Stimulated activated effector memory CD8-positive, alpha-beta T cell treated with anti-CD3 and anti-CD28 coated beads, Interleukin-12 subunit alpha, Interleukin-12 subunit beta, amount 100 ng/mL, for 72 hours (primary cell): ENCODE results near the gene SMAD9.

Experiments
- ATAC-seq: fragments of 150-1000 bp; cut with Tn5 transposase; 2 replicates; pipeline ENCODE4 v1.10.0; 2021
- DNase-seq, 2 donors: peaks; one replicate each; pipeline ENCODE4 v3.0.0; 2021 to 2022; ENCODE audit warnings: low spot score in 2 of 2
- H3K27ac Mint-ChIP-seq: one replicate; pipeline ENCODE4 v1.8.0; 2022; ENCODE audit warnings: mild to moderate bottlenecking, mixed read lengths
- H3K36me3 Mint-ChIP-seq: one replicate; pipeline ENCODE4 v1.8.0; 2022; ENCODE audit warnings: mild to moderate bottlenecking, mixed read lengths
- H3K4me1 Mint-ChIP-seq: one replicate; pipeline ENCODE4 v1.8.0; 2022; ENCODE audit warnings: mixed read lengths
- H3K4me3 Mint-ChIP-seq: one replicate; pipeline ENCODE4 v1.8.0; 2022; ENCODE audit warnings: mild to moderate bottlenecking, mixed read lengths
- H3K9me3 Mint-ChIP-seq: one replicate; pipeline ENCODE4 v1.8.0; 2022; ENCODE audit warnings: mixed read lengths

Gene SMAD9

GRCh38 chr13:36917311-36917710 lies 2.7 kb downstream of the SMAD9 start:
- Mint-ChIP-seq H3K9me3 (no peaks in the 10 kb centered on the region), H3K36me3 (no peaks in the 10 kb centered on the region), H3K4me3 (no peak overlapping the region), H3K4me1 (no peaks in the 10 kb centered on the region), H3K27ac (no peak overlapping the region)
- ATAC-seq (no peak), DNase-seq (no peak)

GRCh38 chr13:36915896-36916640 lies 4.0 kb downstream of the SMAD9 start:
- no peak overlapping the region for H3K27ac Mint-ChIP-seq
- no peaks in the 10 kb centered on the region for H3K36me3 Mint-ChIP-seq
- DNase-seq = no peak
- H3K4me1 Mint-ChIP-seq = no peaks in the 10 kb centered on the region
- no peaks in the 10 kb centered on the region for H3K9me3 Mint-ChIP-seq
- no peak for ATAC-seq
- H3K4me3 Mint-ChIP-seq = no peak overlapping the region

GRCh38 chr13:36915106-36915505 lies 4.9 kb downstream of the SMAD9 start:
- H3K36me3 Mint-ChIP-seq = no peaks in the 10 kb centered on the region
- H3K4me1 Mint-ChIP-seq = no peaks in the 10 kb centered on the region
- H3K27ac Mint-ChIP-seq = no peak overlapping the region
- DNase-seq (no peak), ATAC-seq (no peak)
- no peaks in the 10 kb centered on the region for H3K9me3 Mint-ChIP-seq
- H3K4me3 Mint-ChIP-seq = no peak overlapping the region

- no peaks in the 10 kb centered on the region for H3K9me3 Mint-ChIP-seq
- no peak overlapping the region for H3K4me3 Mint-ChIP-seq
- no peaks in the 10 kb centered on the region for H3K36me3 Mint-ChIP-seq
- DNase-seq (no peak), ATAC-seq (no peak)
- no peak overlapping the region for H3K27ac Mint-ChIP-seq
- H3K4me1 Mint-ChIP-seq = no peaks in the 10 kb centered on the region
Measured at GRCh38 chr13:36914648-36915047, 5.4 kb downstream of the SMAD9 start.

- Mint-ChIP-seq H3K4me3 (no peak overlapping the region), H3K27ac (no peak overlapping the region), H3K9me3 (no peaks in the 10 kb centered on the region), H3K36me3 (no peaks in the 10 kb centered on the region), H3K4me1 (no peaks in the 10 kb centered on the region)
- ATAC-seq (no peak), DNase-seq (no peak)
Measured at GRCh38 chr13:36913463-36913862, 6.6 kb downstream of the SMAD9 start.

GRCh38 chr13:36912973-36913372 lies 7.1 kb downstream of the SMAD9 start:
- H3K9me3 Mint-ChIP-seq = no peaks in the 10 kb centered on the region
- no peak overlapping the region for H3K4me3 Mint-ChIP-seq
- H3K4me1 Mint-ChIP-seq = no peaks in the 10 kb centered on the region
- H3K27ac Mint-ChIP-seq = no peak overlapping the region
- ATAC-seq (no peak), DNase-seq (no peak)
- no peaks in the 10 kb centered on the region for H3K36me3 Mint-ChIP-seq

- Mint-ChIP-seq H3K9me3 (no peaks in the 10 kb centered on the region), H3K36me3 (no peaks in the 10 kb centered on the region), H3K4me3 (no peak overlapping the region), H3K27ac (no peak overlapping the region), H3K4me1 (no peaks in the 10 kb centered on the region)
- ATAC-seq (no peak), DNase-seq (no peak)
Measured at GRCh38 chr13:36912369-36912768, 7.7 kb downstream of the SMAD9 start.

- DNase-seq = no peak
- Mint-ChIP-seq H3K4me1 (no peaks in the 10 kb centered on the region), H3K9me3 (no peaks in the 10 kb centered on the region), H3K36me3 (no peaks in the 10 kb centered on the region), H3K27ac (no peak overlapping the region), H3K4me3 (no peak overlapping the region)
- ATAC-seq = no peak
Measured at GRCh38 chr13:36910545-36910944, 9.5 kb downstream of the SMAD9 start.

- ATAC-seq (no peak), DNase-seq (no peak)
- H3K9me3 Mint-ChIP-seq = no peaks in the 10 kb centered on the region
- no peaks in the 10 kb centered on the region for H3K36me3 Mint-ChIP-seq
- H3K4me1 Mint-ChIP-seq = no peaks in the 10 kb centered on the region
- no peak overlapping the region for H3K27ac Mint-ChIP-seq
- no peak overlapping the region for H3K4me3 Mint-ChIP-seq
Measured at GRCh38 chr13:36907821-36908220, 12.2 kb downstream of the SMAD9 start.

- Mint-ChIP-seq H3K36me3 (no peaks in the 10 kb centered on the region), H3K9me3 (no peaks in the 10 kb centered on the region), H3K27ac (no peak overlapping the region), H3K4me3 (no peak overlapping the region), H3K4me1 (no peaks in the 10 kb centered on the region)
- no peak for ATAC-seq
- no peak for DNase-seq
Measured at GRCh38 chr13:36907266-36907665, 12.8 kb downstream of the SMAD9 start.

GRCh38 chr13:36905944-36906343 lies 14.1 kb downstream of the SMAD9 start:
- no peak overlapping the region for H3K4me3 Mint-ChIP-seq
- DNase-seq = no peak
- ATAC-seq = no peak
- H3K4me1 Mint-ChIP-seq = no peaks in the 10 kb centered on the region
- H3K27ac Mint-ChIP-seq = no peak overlapping the region
- H3K9me3 Mint-ChIP-seq = no peaks in the 10 kb centered on the region
- no peaks in the 10 kb centered on the region for H3K36me3 Mint-ChIP-seq

GRCh38 chr13:36903925-36904595 lies 16.0 kb downstream of the SMAD9 start:
- Mint-ChIP-seq H3K27ac (no peak overlapping the region), H3K4me3 (no peak overlapping the region), H3K9me3 (no peaks in the 10 kb centered on the region), H3K4me1 (no peaks in the 10 kb centered on the region), H3K36me3 (no peaks in the 10 kb centered on the region)
- ATAC-seq = no peak
- DNase-seq = no peak

GRCh38 chr13:36897054-36897616 lies 22.9 kb downstream of the SMAD9 start:
- H3K36me3 Mint-ChIP-seq = no peaks in the 10 kb centered on the region
- H3K9me3 Mint-ChIP-seq = no peaks in the 10 kb centered on the region
- no peak overlapping the region for H3K4me3 Mint-ChIP-seq
- ATAC-seq (no peak), DNase-seq (no peak)
- H3K27ac Mint-ChIP-seq = no peak overlapping the region
- H3K4me1 Mint-ChIP-seq = no peaks in the 10 kb centered on the region

- Mint-ChIP-seq H3K9me3 (no peaks in the 10 kb centered on the region), H3K36me3 (no peaks in the 10 kb centered on the region), H3K4me1 (no peaks in the 10 kb centered on the region), H3K4me3 (no peak overlapping the region), H3K27ac (no peak overlapping the region)
- DNase-seq = no peak
- ATAC-seq = no peak
Measured at GRCh38 chr13:36891752-36892151, 28.3 kb downstream of the SMAD9 start.

- Mint-ChIP-seq H3K36me3 (no peaks in the 10 kb centered on the region), H3K4me3 (no peak overlapping the region), H3K9me3 (no peaks in the 10 kb centered on the region), H3K27ac (no peak overlapping the region), H3K4me1 (no peaks in the 10 kb centered on the region)
- DNase-seq = no peak
- ATAC-seq = no peak
Measured at GRCh38 chr13:36888645-36889044, 31.4 kb downstream of the SMAD9 start.
